ENCODE data around the gene MAP2K7.

DNA sequence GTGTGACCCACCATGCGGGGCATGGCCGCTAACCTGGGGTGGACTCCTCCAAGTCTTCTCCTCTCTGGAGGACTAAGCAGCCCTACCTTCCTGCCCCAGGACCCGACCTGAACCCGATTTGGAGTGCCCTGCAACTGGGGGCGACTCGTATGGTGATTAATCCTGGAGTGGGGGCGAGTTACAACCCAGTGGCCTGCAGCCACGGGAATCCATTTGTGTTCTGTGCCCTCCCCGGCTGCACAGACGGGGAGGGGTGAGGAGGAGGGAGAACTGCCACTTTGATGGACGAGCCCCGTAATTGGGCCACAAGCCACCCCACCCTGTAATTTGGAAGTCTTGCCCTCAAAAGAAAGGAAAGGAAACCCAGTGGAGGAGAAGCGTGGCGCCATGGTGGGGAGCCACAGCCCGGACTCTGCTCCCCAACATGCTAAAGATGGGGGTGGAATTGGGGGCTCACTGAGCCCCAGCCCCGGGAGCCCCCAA is 47.5 kb upstream of the MAP2K7 start:
- TF ChIP-seq, protein P1, sequence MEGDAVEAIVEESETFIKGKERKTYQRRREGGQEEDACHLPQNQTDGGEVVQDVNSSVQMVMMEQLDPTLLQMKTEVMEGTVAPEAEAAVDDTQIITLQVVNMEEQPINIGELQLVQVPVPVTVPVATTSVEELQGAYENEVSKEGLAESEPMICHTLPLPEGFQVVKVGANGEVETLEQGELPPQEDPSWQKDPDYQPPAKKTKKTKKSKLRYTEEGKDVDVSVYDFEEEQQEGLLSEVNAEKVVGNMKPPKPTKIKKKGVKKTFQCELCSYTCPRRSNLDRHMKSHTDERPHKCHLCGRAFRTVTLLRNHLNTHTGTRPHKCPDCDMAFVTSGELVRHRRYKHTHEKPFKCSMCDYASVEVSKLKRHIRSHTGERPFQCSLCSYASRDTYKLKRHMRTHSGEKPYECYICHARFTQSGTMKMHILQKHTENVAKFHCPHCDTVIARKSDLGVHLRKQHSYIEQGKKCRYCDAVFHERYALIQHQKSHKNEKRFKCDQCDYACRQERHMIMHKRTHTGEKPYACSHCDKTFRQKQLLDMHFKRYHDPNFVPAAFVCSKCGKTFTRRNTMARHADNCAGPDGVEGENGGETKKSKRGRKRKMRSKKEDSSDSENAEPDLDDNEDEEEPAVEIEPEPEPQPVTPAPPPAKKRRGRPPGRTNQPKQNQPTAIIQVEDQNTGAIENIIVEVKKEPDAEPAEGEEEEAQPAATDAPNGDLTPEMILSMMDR (optimal IDR thresholded peaks at IDR 0.05 in 1 of 3, IDR thresholded peaks at IDR 0.05 in 1 of 3, conservative IDR thresholded peaks at IDR 0.05 in 1 of 3; ENCODE audit: extremely low read depth in 1 of 3, insufficient read depth in 2 of 3, low read length in 3 of 3), result no peak
- no peak for TF ChIP-seq EZH2 (IDR thresholded peaks at IDR 0.05; ENCODE audit: low read length)
